Fibroblast of skin of scalp (primary cell): ENCODE data around the gene TRPT1.

Source experiments
- DNase-seq: peaks from one replicate; pipeline ENCODE4 v3.0.0-alpha.2; 2013

TRPT1 gene

GRCh38 chr11:64229090-64229743 lies 3.2 kb upstream of the TRPT1 start:
- DNase-seq, result no peak

- DNase-seq, result no peak
Measured at GRCh38 chr11:64227405-64227956, 1.5 kb upstream of the TRPT1 start.

GRCh38 chr11:64226507-64227051 lies 593 bp upstream of the TRPT1 start:
- DNase-seq, result no peak

- no peak for DNase-seq
Measured at GRCh38 chr11:64224891-64225607, 937 bp downstream of the TRPT1 start.

GRCh38 chr11:64224151-64224890 lies 1.7 kb downstream of the TRPT1 start:
- no peak for DNase-seq

GRCh38 chr11:64223001-64223651 lies 2.9 kb downstream of the TRPT1 start:
- no peak for DNase-seq

- no peak for DNase-seq
Measured at GRCh38 chr11:64222651-64223000, 3.4 kb downstream of the TRPT1 start.

- no peak for DNase-seq
Measured at GRCh38 chr11:64220798-64221197, 5.2 kb downstream of the TRPT1 start.

- DNase-seq, result no peak
Measured at GRCh38 chr11:64220271-64220670, 5.7 kb downstream of the TRPT1 start.

- DNase-seq, result no peak
Measured at GRCh38 chr11:64219755-64220154, 6.2 kb downstream of the TRPT1 start.

- DNase-seq, result no peak
Measured at GRCh38 chr11:64219354-64219684, 6.7 kb downstream of the TRPT1 start.

GRCh38 chr11:64218628-64219353 lies 7.2 kb downstream of the TRPT1 start:
- no peak for DNase-seq

- no peak for DNase-seq
Measured at GRCh38 chr11:64216879-64217278, 9.1 kb downstream of the TRPT1 start.

GRCh38 chr11:64211181-64211872 lies 14.7 kb downstream of the TRPT1 start:
- no peak for DNase-seq

- DNase-seq, result no peak
Measured at GRCh38 chr11:64210301-64211020, 15.5 kb downstream of the TRPT1 start.

GRCh38 chr11:64209563-64209843 lies 16.5 kb downstream of the TRPT1 start:
- no peak for DNase-seq

GRCh38 chr11:64208796-64209562 lies 17.0 kb downstream of the TRPT1 start:
- no peak for DNase-seq

GRCh38 chr11:64208086-64208795 lies 17.7 kb downstream of the TRPT1 start:
- DNase-seq, result no peak
